Left cardiac atrium (tissue), 4 donors: Measurements from ENCODE around the gene VKORC1. TPM values are rescaled to one million over a fixed set of nuclear protein-coding genes. Genes with fewer than 3 reads are reported as not detected.
A peak's percentile ranks its signal among the peaks of the same experiment; 100 is the strongest.
"Not testable (repeated sequence)": the region's sequence is repeated elsewhere in the genome, so short reads cannot be mapped to it uniquely, and the experiment has no call there.

Experiments
- ATAC-seq, 2 donors: fragments of 200-7000 bp; cut with Tn5 transposase; one replicate each; pipeline ENCODE4 v1.9.1; 2020; ENCODE audit warnings: mild to moderate bottlenecking in 2 of 2, moderate library complexity in 2 of 2
- DNase-seq: peaks from one replicate; pipeline ENCODE4 v3.0.0-alpha.2; 2020
- intact Hi-C, 2 donors: fragments of 100-400 bp; cut with DNase I; formaldehyde crosslinking; loops; one replicate each; pipeline versions ENCODE4 v1.14.1 to v1.15.1; 2022 to 2023
- long read RNA-seq: library from polyadenylated mRNA; unstranded; transcript quantifications from one replicate; pipeline ENCODE4 v2.0.0, GENCODE V29; 2021
- total RNA-seq, 2 donors: library from RNA; stranded (reverse); fragmentation: NEBNext Ultra II Directional; extraction: Animal tissue kit (Norgen Biotek cat#: 25700); gene quantifications; one replicate each; pipeline ENCODE4 v1.2.1, GENCODE V29; 2021
- donor health status: DM: no; HTN: yes; CAD: no.
- donor health status: DM: no; HTN: yes; CAD: no; lungs with severe emphysema.
- donor health status: DM: yes; HTN: yes; CAD: no.
- donor health status: Dilated cardiomyopathy.

Gene VKORC1
- total RNA-seq, result 10 to 100 TPM; 47.1 to 53.2 TPM
- long read RNA-seq, transcript VKORC1-205 (3 exons, 1,012 nt), result major isoform, 5 of 5 reads
- long read RNA-seq, partial matches to known transcripts, result 0 of 5 reads
- long read RNA-seq, other reads (novel, unspliced or antisense), result 0 of 5 reads

DNA sequence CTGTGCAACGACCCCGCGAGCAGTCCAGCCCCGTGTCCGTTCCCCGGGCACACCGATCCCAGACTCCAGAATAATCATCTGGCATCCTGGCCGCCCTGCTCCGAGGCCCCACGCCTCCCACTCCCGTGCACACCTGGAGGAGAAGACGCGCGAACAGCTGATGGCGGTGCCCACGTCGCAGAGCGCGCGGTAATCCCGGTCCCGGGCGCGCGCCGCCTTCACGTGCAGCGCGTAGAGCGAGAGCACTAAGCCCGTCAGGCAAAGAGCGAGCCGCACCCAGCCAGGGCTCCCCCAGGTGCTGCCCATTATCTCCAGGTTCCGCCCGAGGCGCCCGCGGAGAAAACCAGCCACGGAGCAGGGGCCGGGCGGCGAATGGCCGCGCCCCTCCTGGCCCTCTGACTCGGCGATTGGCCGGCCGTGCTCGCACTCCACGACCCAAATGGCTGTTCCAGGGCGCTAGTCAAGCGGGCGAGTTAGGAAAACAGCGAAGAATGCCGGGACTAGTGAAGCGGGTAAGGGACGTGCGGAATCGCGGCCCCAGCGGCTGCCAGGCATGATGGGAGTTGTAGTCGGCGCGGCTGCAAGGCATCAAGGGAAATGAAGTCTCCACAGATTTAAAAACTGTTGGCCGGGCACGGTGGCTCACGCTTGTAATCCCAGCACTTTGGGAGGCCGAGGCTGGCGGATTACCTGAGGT, at the start of gene VKORC1:
TSS of gene VKORC1 (minus strand) at position 374 of the 697 bp plus-strand sequence. CDS start at position 306, 68 bp downstream.
- intact Hi-C loops, result loop anchor here in 1 of 2 donors (10.0 kb wide), 1 partner anchor 110 kb away; the partner anchor contains the start of gene HSD3B7
- peak; percentile 96 for ATAC-seq
- DNase-seq, result peak; percentile 95

DNA sequence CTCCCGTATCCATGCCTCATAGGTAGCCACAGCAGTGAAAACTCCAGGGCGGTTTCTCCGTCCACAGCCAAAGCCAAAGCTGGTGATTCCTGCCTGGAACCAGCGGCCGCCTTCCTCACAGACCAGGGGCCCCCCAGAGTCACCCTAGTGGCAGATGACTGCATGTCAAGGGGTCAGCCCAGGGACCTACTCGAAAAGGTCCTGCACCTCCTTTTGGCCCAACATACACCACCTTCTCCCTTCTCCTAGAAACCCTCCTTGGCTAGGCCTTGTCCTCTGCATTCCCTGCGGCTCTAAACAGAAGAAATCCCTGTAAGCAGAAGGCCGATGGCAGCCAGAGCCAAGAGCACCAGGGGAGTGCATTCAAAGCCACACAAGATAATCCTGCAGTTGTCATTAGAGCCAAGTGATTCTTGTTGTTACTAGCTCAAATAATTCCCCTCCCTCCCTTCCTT, 49.1 kb upstream of the VKORC1 start:
- ATAC-seq (no peak), DNase-seq (no peak)
- intact Hi-C loops, result loop anchor here in 1 of 2 donors (5.0 kb wide), 2 partner anchors 36 to 156 kb away; partner anchors contain the start of genes BCKDK and HSD3B7

DNA sequence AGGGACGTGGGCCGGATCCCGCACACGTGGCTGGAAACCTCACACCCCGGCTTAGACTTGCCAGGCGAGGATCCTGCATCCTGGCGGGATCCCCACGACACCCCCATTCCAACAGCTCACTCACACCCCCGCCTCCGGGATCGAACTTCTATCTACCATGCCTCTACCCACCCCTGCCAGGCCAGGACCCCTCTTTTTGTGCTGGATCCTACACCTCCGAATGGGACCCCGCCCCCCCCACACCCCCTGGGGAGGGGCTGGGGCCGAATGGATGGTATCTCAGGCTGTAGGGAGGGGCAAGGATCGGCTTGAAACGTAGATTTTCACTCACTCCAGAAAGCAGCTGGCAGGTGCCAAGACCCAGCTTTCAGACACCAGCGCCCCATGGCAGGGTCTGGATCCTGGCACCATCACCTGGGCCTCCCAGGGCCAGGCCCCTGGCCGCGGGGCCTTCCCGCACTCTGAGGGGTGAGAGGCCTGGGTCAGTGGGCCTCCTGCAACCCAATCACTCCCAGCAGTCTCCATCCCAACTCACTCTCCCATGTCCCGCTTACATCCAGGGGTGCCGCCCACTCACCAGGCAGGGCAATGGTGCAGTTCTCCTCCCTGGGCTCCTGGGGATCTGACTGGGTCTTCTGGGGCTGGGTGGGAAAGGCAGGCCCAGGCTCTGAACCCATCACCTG, 48.6 kb upstream of the VKORC1 start:
- no peak for DNase-seq
- intact Hi-C loops, result loop anchor here in 1 of 2 donors (5.0 kb wide), 2 partner anchors 36 to 156 kb away; partner anchors contain the start of genes BCKDK and HSD3B7

DNA sequence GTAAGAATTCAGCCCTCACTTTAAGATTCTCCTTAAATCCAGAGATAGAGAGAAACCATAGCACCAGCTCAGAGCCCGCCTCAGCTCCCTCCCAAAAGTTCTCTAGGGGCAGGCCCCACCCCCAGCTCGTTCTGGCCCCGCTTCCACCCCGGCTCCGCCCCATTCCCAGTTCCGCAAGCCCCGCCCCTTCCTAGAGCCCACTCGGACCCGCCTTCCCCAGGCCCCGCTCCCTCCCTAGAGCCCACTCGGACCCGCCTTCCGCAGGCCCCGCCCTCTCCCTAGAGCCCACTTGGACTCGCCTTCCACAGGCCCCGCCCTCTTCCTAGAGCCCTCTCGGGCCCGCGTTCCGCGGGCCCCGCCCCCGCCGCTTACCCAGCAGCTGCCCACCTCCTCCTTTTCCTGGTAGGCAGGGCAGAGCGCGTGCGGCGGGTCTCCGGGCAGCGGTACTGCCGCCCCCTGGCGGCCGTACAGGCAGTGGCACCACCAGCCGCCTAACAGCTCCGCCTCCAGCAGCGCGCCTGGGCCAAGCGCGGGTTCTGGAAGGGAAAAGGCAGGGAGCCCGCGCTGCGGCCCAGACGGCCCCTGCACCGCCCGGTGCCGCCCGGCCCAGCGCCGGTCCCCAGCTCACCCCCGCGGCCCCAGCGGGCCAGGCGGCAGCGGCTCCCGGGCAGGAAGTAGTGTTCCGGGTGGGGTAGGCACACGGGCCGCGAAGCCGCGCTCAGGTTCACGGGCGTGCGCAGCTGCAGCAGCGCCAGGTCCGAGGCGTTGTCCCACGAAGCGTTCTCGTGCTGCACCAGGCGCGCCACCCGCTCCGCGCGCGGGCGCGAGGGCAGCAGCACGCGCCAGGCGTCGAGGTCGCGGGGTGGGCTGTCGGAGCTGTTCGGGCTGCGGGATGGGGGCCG, 47.8 kb upstream of the VKORC1 start:
- intact Hi-C loops, result loop anchor here in 1 of 2 donors (1.0 to 5.0 kb wide), 3 partner anchors 24 to 155 kb away; partner anchors contain the start of genes BCKDK and HSD3B7
- peak; percentile 97 to 98 for ATAC-seq

More for the DNA sequence above, 48.6 kb upstream of the VKORC1 start:
- no peak for ATAC-seq

DNA sequence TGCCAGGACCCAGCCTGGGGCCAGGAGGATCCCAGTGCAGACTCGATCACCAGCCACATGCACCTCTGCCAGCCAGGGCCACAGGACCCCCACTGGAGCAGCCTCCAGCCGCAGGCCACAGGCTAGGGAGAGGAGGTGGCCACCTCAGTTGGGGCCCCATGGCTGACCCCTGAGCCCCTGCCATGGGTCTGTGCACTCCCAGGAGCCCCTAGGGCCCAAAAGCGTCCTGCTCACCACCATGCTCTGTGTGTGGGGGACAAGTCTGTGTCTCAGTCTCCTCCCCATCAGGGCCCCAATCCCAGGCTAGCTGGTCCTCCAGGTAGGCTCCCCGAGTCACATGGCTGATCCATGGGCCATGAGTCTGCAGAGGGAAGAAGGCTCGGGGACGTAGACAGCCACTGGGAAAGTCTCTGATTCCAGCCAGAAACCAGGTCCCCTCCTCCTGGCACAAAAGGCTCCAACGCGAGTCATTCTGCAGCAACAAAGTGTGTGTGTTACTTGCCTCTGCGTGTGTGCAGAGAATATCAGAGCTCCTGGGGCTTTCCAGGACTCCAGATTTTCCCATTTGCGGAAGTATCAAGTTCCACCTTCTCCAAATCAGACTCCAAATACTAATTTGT, 47.0 kb upstream of the VKORC1 start:
- ATAC-seq (peak; percentile 1 to 2), DNase-seq (no peak)
- intact Hi-C loops, result loop anchor here in 1 of 2 donors (1.0 to 5.0 kb wide), 3 partner anchors 23 to 154 kb away; partner anchors contain the start of genes BCKDK and HSD3B7

More for the DNA sequence above, 47.8 kb upstream of the VKORC1 start:
- peak; percentile 99 for DNase-seq

DNA sequence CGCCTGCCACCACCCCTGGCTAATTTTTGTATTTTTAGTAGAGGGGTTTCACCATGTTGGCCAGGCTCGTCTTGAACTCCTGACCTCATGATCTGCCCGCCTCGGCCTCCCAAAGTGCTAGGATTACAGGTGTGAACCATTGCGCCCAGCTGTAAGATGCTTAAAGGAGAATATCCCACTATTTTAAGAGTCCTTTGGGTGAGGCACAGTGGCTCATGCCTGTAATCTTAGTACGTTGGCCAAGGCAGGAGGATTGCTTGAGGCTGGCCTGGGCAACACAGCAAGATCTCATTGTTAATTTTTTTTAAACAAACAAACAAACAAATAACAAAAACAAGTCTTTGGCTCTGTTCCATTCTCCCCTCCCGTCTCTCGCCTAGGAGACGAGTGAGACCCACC, 46.5 kb upstream of the VKORC1 start:
- not testable (repeated sequence) for DNase-seq, ATAC-seq
- intact Hi-C loops, result loop anchor here in 1 of 2 donors (5.0 kb wide), 2 partner anchors 34 to 154 kb away; partner anchors contain the start of genes BCKDK and HSD3B7

DNA sequence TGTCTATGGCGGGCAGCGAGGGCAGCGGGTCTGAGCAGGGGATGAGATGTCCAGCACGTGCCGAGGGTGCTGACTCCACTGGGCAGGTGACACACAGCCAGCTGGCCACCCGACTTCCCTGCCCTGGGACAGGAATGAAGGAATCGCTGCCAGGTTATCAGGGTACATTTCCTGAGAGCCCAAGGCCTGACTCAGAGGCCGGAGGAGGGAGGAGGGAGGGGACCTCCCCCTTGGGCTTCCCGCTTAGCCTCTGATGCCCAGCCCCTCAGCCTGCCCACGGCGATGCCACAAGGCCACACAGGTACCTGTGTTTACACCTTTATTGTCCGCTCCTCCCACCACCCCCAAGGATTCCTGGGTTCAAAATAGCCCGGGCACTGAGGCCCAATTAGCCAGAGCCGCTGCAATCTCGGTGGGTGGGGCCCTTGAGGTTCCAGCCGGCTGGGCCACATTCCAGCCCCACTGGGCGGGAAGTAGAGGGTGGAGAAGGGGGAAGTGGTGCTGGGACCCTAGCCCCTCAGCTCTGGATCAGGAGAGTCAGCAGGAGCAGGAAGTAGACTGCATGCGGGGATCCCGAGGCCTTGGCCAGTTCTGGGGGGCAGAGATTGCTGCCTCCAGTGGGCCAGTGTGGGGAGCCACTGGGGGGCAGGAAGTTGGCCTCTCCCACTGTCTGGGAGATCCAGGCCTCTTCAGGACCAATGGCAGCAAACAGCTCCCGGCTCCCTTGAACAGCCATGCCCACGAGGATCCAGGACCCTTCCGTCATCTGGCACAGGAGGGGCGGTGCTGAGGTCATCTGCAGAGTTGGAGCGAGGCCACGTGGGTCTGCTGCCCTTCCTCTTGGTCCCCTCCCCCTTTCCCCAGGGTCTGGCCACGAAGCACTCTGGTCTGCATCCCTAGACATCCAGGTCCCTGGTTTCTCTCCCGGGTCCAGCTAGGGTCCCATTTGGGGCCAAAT, 44.3 kb upstream of the VKORC1 start:
- intact Hi-C loops, result no loop called here
- DNase-seq (peak; percentile 68), ATAC-seq (peak in 1 of 2 donors; percentile 9)

DNA sequence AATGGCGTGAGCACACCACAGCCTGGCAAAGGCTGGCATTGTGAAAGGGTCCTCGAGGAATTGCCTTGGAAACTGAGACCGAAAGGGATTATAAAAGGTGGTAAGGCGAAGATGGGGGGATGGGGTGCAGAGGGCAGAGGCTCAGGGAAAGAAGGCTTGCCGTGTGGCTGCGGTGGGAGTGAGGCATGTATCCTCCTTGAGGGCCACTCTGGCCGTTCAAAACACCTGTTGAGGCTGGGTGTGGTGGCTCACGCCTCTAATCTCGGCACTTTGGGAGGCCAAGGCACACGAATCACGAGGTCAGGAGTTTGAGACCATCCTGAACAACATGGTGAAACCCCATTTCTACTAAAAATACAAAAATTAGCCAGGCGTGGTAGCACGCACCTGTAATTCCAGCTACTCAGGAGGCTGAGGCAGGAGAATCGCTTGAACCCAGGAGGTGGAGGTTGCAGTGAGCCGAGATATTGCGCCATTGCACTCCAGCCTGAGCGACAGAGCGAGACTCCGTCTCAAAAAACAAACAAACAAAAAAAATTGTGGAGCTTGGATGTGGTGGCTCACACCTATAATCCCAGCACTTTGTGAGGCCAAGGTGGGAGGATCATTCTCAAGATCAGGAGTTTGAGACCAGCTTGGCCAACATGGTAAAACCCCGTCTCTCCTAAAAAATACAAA, 42.4 kb upstream of the VKORC1 start:
- intact Hi-C loops, ATAC-seq: not testable (repeated sequence)

DNA sequence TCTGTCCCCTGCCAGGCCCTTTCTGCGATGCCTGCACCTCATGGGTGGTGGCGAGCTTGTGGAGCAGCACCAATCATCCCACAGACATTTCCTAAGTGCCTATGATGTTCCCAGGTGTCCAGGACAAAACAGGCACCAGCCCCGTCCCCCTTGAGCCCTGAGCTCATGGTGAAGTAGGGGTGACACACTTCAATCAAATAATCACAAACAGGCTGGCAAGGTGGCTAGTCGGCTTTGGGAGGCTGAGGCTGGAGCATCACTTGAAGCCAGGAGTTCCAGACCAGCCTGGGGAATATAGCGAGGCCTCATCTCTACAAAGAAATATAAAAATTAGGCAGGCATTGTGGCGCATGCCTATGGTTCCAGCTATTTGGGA, 41.7 kb upstream of the VKORC1 start:
- no peak for DNase-seq
- ATAC-seq, result no peak
- intact Hi-C loops, result no loop called here

More for the DNA sequence above, 42.4 kb upstream of the VKORC1 start:
- not testable (repeated sequence) for DNase-seq

DNA sequence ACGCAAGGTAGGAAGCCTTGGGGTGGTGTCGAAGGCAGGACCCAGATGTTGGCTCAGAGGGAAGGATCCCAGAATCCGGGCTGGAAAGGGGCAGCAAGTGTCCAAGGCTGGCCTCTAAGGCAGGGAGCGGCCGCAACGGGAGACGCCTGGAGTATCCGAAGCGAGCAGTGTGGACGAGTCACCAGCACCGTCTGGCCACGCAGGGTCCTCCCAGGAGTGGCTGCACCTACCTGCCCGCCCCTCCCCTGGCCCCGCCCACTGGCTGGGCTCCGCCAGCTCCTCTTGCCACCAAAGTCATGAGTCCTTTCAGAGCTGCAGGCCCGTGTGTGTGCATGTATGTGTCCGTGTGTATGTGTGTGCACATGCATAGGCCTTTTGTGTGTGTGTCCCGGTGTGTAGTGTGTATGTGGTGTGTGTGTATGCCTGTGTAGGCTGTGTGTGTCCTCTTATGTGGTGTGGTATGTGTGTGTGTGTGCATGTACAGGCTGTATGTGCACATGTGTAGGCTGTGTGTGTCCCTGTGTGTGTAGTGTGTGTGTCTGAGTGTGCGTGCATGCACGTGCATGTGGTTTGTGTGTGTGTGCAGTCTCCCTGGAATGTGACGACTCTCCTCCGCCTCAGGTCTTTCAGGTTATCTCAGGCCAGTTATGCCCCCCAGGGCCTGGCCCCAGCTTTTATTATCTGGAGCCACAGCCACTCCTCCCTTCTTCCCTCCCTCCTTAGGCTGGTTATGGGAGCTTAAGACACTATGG, 41.1 kb upstream of the VKORC1 start, which contains the start of gene PRSS8:
TSS of gene PRSS8 (minus strand) at position 193 of the 752 bp plus-strand sequence. CDS start 229 bp downstream, outside the sequence.
- ATAC-seq, result no peak
- intact Hi-C loops, result no loop called here
- DNase-seq, result no peak

DNA sequence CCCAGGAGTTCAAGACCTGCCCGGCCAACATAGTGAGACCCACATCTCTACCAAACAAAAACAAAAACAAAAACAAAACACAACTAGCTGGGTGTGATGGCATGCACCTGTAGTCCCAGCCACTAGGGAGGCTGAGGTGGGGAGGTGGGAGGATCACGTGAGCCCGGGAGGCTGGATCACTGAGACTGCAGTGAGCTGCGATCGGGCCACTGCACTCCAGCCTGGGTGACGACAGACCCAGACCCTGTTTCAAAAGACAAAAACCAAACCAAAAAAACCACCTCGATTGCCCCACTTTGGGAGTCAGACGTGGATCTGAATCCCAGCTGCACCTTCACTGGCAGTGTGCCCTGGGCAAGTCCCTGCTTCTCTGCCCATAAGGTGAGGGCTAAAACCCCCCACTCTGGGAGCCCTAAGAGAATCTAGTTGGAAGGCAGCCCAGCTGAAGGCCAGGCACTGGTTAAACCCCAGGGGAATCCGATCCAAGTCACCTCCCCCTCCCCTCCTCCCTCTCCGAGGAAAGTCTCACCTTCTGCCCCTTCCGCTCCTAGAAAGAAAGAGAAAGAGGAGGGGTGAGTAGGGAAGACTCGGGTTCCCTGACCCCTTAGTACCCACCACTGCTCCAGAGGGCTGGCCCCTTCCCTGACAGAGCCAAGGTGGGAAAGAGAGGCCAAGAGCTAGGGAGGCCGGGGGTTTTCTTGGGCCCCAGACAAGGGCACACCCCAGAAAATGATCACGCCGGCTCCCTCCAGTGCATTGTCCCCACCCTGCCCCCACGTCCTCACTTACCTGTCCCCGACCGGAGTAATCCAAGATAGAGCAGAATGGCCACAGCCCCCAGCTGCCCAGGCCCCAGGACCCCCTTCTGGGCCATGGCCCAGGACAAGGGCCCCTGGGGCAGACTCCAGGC, 40.3 kb upstream of the VKORC1 start:
- intact Hi-C loops, result no loop called here
- ATAC-seq, result no peak
- DNase-seq, result no peak

DNA sequence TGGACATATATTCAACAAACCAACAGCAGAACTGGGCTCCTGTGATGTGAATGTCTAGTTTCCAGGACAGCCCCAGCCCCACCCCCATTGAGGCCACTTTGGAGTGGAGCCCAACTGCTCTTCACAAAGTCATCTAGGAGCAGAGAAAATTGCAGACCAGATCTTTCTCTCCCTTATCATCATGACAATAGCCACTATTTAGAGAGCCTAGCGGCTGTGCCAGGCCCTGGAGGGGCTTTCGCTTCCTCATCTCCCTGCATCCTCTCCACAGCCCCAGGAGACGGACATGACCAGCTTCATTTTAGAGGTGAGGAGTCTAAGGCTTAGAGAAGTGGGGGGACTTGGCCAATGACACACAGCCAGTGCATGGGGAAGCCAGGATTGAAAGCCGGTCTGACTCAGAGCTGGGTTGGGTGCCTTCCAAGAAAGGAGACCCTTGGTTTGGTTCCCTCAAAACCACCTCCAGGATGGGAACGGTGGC, 39.5 kb upstream of the VKORC1 start:
- DNase-seq, result no peak
- intact Hi-C loops, result no loop called here
- peak in 1 of 2 donors; percentile 13 for ATAC-seq

DNA sequence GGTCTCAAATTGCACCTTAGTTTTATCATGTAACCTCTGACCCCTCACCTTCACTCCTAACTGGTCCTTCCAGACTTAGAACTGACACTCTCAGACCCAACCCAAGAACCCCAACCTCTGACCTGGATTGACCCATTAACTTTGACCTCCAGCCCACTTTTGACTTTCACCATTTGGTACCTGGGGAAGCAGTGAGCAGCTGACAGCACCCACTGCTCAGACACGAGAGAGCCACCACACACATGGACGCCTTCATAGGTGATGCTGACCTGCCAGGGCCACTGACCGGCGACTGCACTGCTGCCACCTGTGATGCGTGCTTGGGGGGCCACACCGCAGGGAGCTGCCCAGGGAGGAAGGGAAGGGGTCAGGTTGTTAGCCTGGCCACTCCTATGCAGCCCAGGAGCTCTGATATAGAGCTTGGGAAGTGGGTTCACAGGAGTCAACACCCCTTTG, 38.5 kb upstream of the VKORC1 start:
- DNase-seq (no peak), ATAC-seq (no peak)
- intact Hi-C loops, result no loop called here

DNA sequence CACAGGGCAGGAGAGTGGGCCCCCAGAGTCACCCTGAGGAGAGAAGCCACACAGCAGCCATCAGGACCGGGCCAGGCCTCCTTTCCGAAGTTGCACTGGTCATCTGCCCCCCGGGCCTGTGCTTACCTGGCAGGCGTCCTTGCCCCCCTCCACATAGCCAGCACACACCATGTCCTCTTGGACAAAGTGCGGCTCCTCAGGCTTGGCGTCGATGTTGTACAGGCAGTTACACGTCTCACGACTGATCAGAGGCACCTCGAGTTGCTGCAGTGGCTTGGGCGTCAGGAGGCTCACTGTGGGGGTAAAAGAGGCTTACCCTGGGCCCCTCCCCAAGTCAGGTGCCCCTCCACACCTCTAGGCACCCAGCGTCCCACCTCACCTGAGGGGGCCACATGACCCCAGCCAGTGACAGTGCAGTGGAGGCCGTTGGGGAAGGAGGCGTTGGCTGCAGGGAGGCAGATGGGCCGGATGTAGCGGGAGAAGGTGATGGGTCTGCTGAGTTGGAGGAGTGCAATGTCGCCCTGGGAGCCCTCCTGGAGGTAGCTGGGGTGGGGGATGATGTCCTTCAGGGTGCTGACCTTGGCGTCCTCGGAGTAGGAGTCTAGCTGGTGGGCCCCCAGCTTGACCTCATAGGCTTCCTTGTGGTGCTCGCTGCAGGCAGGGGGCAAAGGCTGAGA, 37.8 kb upstream of the VKORC1 start:
- ATAC-seq, result no peak
- intact Hi-C loops, result no loop called here
- DNase-seq, result no peak
